Endothelial cell of umbilical vein (primary cell): Measurements from ENCODE around the gene SYT8.

Source experiments
- GATA2 ChIP-seq: IDR thresholded peaks from 2 replicates; pipeline ENCODE4 v1.7.0; 2011; ENCODE audit warnings: low read depth, mild to moderate bottlenecking, moderate library complexity, mixed read lengths, low read length; ENCODE audit not compliant: insufficient read length, insufficient read depth
- MAX ChIP-seq: IDR thresholded peaks from 2 replicates; pipeline ENCODE4 v1.6.1; 2011; ENCODE audit not compliant: insufficient read depth, insufficient read length
- POLR2A ChIP-seq: IDR thresholded peaks from 2 replicates; pipeline ENCODE4 v1.6.1; 2012; ENCODE audit warnings: low read depth, mild to moderate bottlenecking, control low read depth, low read length
- TF ChIP-seq, protein P1 (sequence below), 2 donors: IDR thresholded peaks; 1 replicate in 1 of 2; 2 replicates in 1 of 2; pipeline ENCODE4 v1.5.1; 2011; ENCODE audit warnings: low read length in 2 of 2, mild to moderate bottlenecking in 2 of 2, moderate library complexity in 2 of 2, control low read depth in 1 of 2, inconsistent platforms in 1 of 2, low read depth in 1 of 2; ENCODE audit not compliant: insufficient read depth in 1 of 2; ENCODE audit errors: extremely low read depth in 1 of 2

DNA sequence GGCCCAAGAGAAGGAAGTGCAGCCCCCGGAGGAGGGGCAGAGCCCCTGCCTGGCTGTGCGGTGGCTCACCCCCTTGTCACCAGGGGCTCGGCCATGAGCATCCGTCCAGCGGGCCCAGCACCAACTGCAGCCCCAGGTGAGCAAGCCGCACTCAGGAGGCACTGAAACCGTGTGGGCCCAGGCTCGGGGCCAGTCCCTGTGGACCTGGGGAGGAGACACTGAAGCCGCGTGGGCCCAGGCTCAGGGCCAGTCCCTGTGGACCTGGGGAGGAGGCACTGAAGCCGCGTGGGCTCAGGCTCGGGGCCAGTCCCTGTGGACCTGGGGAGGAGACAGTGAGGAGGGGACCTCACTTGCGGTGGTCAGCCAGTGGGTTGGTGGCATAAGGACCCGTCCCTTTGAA is 32.0 kb downstream of the SYT8 start:
- TF ChIP-seq, protein P1, sequence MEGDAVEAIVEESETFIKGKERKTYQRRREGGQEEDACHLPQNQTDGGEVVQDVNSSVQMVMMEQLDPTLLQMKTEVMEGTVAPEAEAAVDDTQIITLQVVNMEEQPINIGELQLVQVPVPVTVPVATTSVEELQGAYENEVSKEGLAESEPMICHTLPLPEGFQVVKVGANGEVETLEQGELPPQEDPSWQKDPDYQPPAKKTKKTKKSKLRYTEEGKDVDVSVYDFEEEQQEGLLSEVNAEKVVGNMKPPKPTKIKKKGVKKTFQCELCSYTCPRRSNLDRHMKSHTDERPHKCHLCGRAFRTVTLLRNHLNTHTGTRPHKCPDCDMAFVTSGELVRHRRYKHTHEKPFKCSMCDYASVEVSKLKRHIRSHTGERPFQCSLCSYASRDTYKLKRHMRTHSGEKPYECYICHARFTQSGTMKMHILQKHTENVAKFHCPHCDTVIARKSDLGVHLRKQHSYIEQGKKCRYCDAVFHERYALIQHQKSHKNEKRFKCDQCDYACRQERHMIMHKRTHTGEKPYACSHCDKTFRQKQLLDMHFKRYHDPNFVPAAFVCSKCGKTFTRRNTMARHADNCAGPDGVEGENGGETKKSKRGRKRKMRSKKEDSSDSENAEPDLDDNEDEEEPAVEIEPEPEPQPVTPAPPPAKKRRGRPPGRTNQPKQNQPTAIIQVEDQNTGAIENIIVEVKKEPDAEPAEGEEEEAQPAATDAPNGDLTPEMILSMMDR (IDR thresholded peaks at IDR 0.05; ENCODE audit: extremely low read depth in 1 of 2, insufficient read depth in 1 of 2, low read depth in 1 of 2, low read length in 2 of 2): no peak
- no peak for TF ChIP-seq MAX
- no peak for TF ChIP-seq GATA2
- no peak for TF ChIP-seq POLR2A
